ENCODE measurements around the gene CCK. TPM values are rescaled to one million over a fixed set of nuclear protein-coding genes. Genes with fewer than 3 reads are reported as not detected.

The CCK gene
- total RNA-seq, 1 experiment from 2014 or later = not detected

- ChIA-PET POLR2A (interaction anchor here (0.8 kb wide), 1 partner anchor 9 kb away, joined by 3 read pairs; no protein-coding TSS in a partner anchor), CTCF (interaction anchor here (0.7 kb wide), 1 partner anchor 51 kb away, joined by 3 read pairs; no protein-coding TSS in a partner anchor)
- BruUV-seq (replicated peaks) = no TSS peak
- Mint-ChIP-seq H3K4me1 (ENCODE audit: insufficient read depth, unreplicated experiment) (no peaks in the 10 kb centered on the region), H3K27me3 (ENCODE audit: insufficient read depth, unreplicated experiment) (peaks cover 39% of the 10 kb centered on the region), H3K4me3 (ENCODE audit: unreplicated experiment) (no peak overlapping the region), H3K9me3 (ENCODE audit: unreplicated experiment) (peaks cover 11% of the 10 kb centered on the region), H3K36me3 (ENCODE audit: insufficient read depth, unreplicated experiment) (no peaks in the 10 kb centered on the region), H3K27ac (ENCODE audit: low read depth, unreplicated experiment) (no peak overlapping the region)
- no peak for DNase-seq (ENCODE audit: unreplicated experiment)
- no peak for TF ChIP-seq CTCF (IDR thresholded peaks at IDR 0.05; ENCODE audit: unreplicated experiment)
- intact Hi-C loops (cut with micrococcal nuclease) = no loop called here
Observed at GRCh38 chr3:42298259-42298658, 32.3 kb upstream of the CCK start.

- H3K27me3 Mint-ChIP-seq (ENCODE audit: insufficient read depth, unreplicated experiment) = peaks cover 27% of the 10 kb centered on the region
- ChIA-PET CTCF (no interaction called here), POLR2A (no interaction called here)
- intact Hi-C loops (cut with micrococcal nuclease) = no loop called here
- no peak overlapping the region for H3K4me3 Mint-ChIP-seq (ENCODE audit: unreplicated experiment)
- no peak for TF ChIP-seq CTCF (IDR thresholded peaks at IDR 0.05; ENCODE audit: unreplicated experiment)
- H3K9me3 Mint-ChIP-seq (ENCODE audit: unreplicated experiment) = peaks cover 11% of the 10 kb centered on the region
- no peak for DNase-seq (ENCODE audit: unreplicated experiment)
- H3K36me3 Mint-ChIP-seq (ENCODE audit: insufficient read depth, unreplicated experiment) = no peaks in the 10 kb centered on the region
- H3K27ac Mint-ChIP-seq (ENCODE audit: low read depth, unreplicated experiment) = no peak overlapping the region
- H3K4me1 Mint-ChIP-seq (ENCODE audit: insufficient read depth, unreplicated experiment) = no peaks in the 10 kb centered on the region
- no TSS peak for BruUV-seq (replicated peaks)
Observed at GRCh38 chr3:42292009-42292408, 26.0 kb upstream of the CCK start.

- CTCF ChIA-PET = interaction anchor here (0.7 to 0.9 kb wide), 2 partner anchors 39 to 256 kb away, joined by 3 to 6 read pairs; no protein-coding TSS in a partner anchor
- H3K9me3 Mint-ChIP-seq (ENCODE audit: unreplicated experiment) = peaks cover 11% of the 10 kb centered on the region
- no peak overlapping the region for H3K4me3 Mint-ChIP-seq (ENCODE audit: unreplicated experiment)
- BruUV-seq (replicated peaks) = no TSS peak
- H3K4me1 Mint-ChIP-seq (ENCODE audit: insufficient read depth, unreplicated experiment) = no peaks in the 10 kb centered on the region
- intact Hi-C loops (cut with micrococcal nuclease) = no loop called here
- H3K27me3 Mint-ChIP-seq (ENCODE audit: insufficient read depth, unreplicated experiment) = peaks cover 18% of the 10 kb centered on the region
- H3K27ac Mint-ChIP-seq (ENCODE audit: low read depth, unreplicated experiment) = no peak overlapping the region
- POLR2A ChIA-PET = no interaction called here
- no peaks in the 10 kb centered on the region for H3K36me3 Mint-ChIP-seq (ENCODE audit: insufficient read depth, unreplicated experiment)
- no peak for DNase-seq (ENCODE audit: unreplicated experiment)
- no peak for TF ChIP-seq CTCF (IDR thresholded peaks at IDR 0.05; ENCODE audit: unreplicated experiment)
Observed at GRCh38 chr3:42290966-42291714, 25.2 kb upstream of the CCK start.

- Mint-ChIP-seq H3K4me3 (ENCODE audit: unreplicated experiment) (no peak overlapping the region), H3K27me3 (ENCODE audit: insufficient read depth, unreplicated experiment) (no peaks in the 10 kb centered on the region), H3K4me1 (ENCODE audit: insufficient read depth, unreplicated experiment) (no peaks in the 10 kb centered on the region), H3K9me3 (ENCODE audit: unreplicated experiment) (no peaks in the 10 kb centered on the region), H3K36me3 (ENCODE audit: insufficient read depth, unreplicated experiment) (no peaks in the 10 kb centered on the region), H3K27ac (ENCODE audit: low read depth, unreplicated experiment) (no peak overlapping the region)
- DNase-seq (ENCODE audit: unreplicated experiment) = peak; percentile 8
- intact Hi-C loops (cut with micrococcal nuclease) = no loop called here
- TF ChIP-seq CTCF (IDR thresholded peaks at IDR 0.05; ENCODE audit: unreplicated experiment) = no peak
- no TSS peak for BruUV-seq (replicated peaks)
- CTCF ChIA-PET = interaction anchor here (0.6 to 1.7 kb wide), 3 partner anchors 32 to 278 kb away, joined by 4 to 5 read pairs (median 4); no protein-coding TSS in a partner anchor
- POLR2A ChIA-PET = interaction anchor here (1.2 kb wide), 1 partner anchor 9 kb away, joined by 3 read pairs; no protein-coding TSS in a partner anchor
Observed at GRCh38 chr3:42289026-42289425, 23.0 kb upstream of the CCK start.

Data from MCF 10A (cell line).